H9 (cell line): ENCODE data around the gene FUT8. TPM values are rescaled to one million over a fixed set of nuclear protein-coding genes. Genes with fewer than 3 reads are reported as not detected.

ENCODE experiments used
- DNase-seq: peaks from one replicate; pipeline ENCODE4 v3.0.0-alpha.2; 2017
- H2AFZ ChIP-seq: one replicate; pipeline ENCODE4 v1.6.1; 2013; ENCODE audit warnings: mild to moderate bottlenecking, low read length, control low read depth, moderate library complexity
- H2AK5ac ChIP-seq: 2 replicates; pipeline ENCODE4 v1.6.1; 2013; ENCODE audit warnings: low read length, control low read depth, mixed read lengths; ENCODE audit not compliant: insufficient read length
- H2BK120ac ChIP-seq: one replicate; pipeline ENCODE4 v1.6.1; 2013; ENCODE audit warnings: low read depth, mild to moderate bottlenecking, low read length, control low read depth, inconsistent platforms; ENCODE audit not compliant: poor library complexity, severe bottlenecking
- H2BK12ac ChIP-seq: 2 replicates; pipeline ENCODE4 v1.6.1; 2013; ENCODE audit warnings: low read length, control low read depth, mixed read lengths, low read depth; ENCODE audit not compliant: insufficient read length
- H2BK15ac ChIP-seq: 2 replicates; pipeline ENCODE4 v1.6.1; 2013; ENCODE audit warnings: low read depth, low read length, control low read depth
- H2BK20ac ChIP-seq: one replicate; pipeline ENCODE4 v1.6.1; 2013; ENCODE audit warnings: low read depth, mild to moderate bottlenecking, low read length, control low read depth, inconsistent platforms; ENCODE audit not compliant: poor library complexity, severe bottlenecking
- H2BK5ac ChIP-seq: 2 replicates; pipeline ENCODE4 v1.6.1; 2013; ENCODE audit warnings: low read length, control low read depth, mixed read lengths; ENCODE audit not compliant: insufficient read length
- H3K14ac ChIP-seq: 2 replicates; pipeline ENCODE4 v1.6.1; 2013; ENCODE audit warnings: low read length, control low read depth; ENCODE audit not compliant: insufficient read depth
- H3K18ac ChIP-seq: 2 replicates; pipeline ENCODE4 v1.6.1; 2013; ENCODE audit warnings: low read depth, mild to moderate bottlenecking, mixed read lengths, low read length, control low read depth; ENCODE audit not compliant: insufficient read length
- H3K23ac ChIP-seq: 2 replicates; pipeline ENCODE4 v1.6.1; 2013; ENCODE audit warnings: low read length, control low read depth, mixed read lengths, low read depth; ENCODE audit not compliant: insufficient read length
- H3K23me2 ChIP-seq: 2 replicates; pipeline ENCODE4 v1.6.1; 2013; ENCODE audit warnings: low read depth, mild to moderate bottlenecking, mixed read lengths, low read length, control low read depth; ENCODE audit not compliant: insufficient read length, poor library complexity, severe bottlenecking
- H3K27ac ChIP-seq: 2 replicates; pipeline ENCODE4 v1.5.1; 2013; ENCODE audit warnings: low read length, control low read depth, mixed read lengths, low read depth; ENCODE audit not compliant: insufficient read length
- H3K27me3 ChIP-seq: 2 replicates; pipeline ENCODE4 v1.6.1; 2013; ENCODE audit warnings: low read length, control low read depth, inconsistent platforms; ENCODE audit not compliant: insufficient read depth
- H3K4ac ChIP-seq: 2 replicates; pipeline ENCODE4 v1.6.1; 2013; ENCODE audit warnings: low read depth, mild to moderate bottlenecking, control low read depth, inconsistent platforms, low read length, moderate library complexity
- H3K4me1 ChIP-seq: 2 replicates; pipeline ENCODE4 v1.6.1; 2013; ENCODE audit warnings: low read length, control low read depth, inconsistent platforms; ENCODE audit not compliant: insufficient read depth
- H3K4me2 ChIP-seq: 2 replicates; pipeline ENCODE4 v1.6.1; 2013; ENCODE audit warnings: low read length, control low read depth, mixed read lengths; ENCODE audit not compliant: insufficient read length, insufficient read depth
- H3K56ac ChIP-seq: 2 replicates; pipeline ENCODE4 v1.6.1; 2013; ENCODE audit warnings: low read depth, mild to moderate bottlenecking, mixed read lengths, low read length, control low read depth; ENCODE audit not compliant: insufficient read length
- H3K79me1 ChIP-seq: 2 replicates; pipeline ENCODE4 v1.6.1; 2013; ENCODE audit warnings: low read depth, mild to moderate bottlenecking, moderate library complexity, low read length, control low read depth, inconsistent platforms; ENCODE audit not compliant: insufficient read depth, poor library complexity, severe bottlenecking
- H3K79me2 ChIP-seq: 2 replicates; pipeline ENCODE4 v1.6.1; 2013; ENCODE audit warnings: low read length, control low read depth, inconsistent platforms; ENCODE audit not compliant: insufficient read depth
- H3K9ac ChIP-seq: 2 replicates; pipeline ENCODE4 v1.6.1; 2013; ENCODE audit warnings: low read length, control low read depth, mixed read lengths; ENCODE audit not compliant: insufficient read length; ENCODE audit errors: extremely low read depth
- H3K9me3 ChIP-seq: one replicate; pipeline ENCODE4 v1.6.1; 2013; ENCODE audit warnings: low read depth, low read length, inconsistent platforms; ENCODE audit not compliant: control insufficient read depth
- H3T11ph ChIP-seq: one replicate; pipeline ENCODE4 v1.6.1; 2013; ENCODE audit warnings: mild to moderate bottlenecking, low read length, control low read depth, inconsistent platforms
- H4K20me1 ChIP-seq: one replicate; pipeline ENCODE4 v1.6.1; 2013; ENCODE audit not compliant: control insufficient read depth, insufficient read length, insufficient read depth
- H4K5ac ChIP-seq: 2 replicates; pipeline ENCODE4 v1.6.1; 2013; ENCODE audit warnings: low read depth, mild to moderate bottlenecking, mixed read lengths, low read length, control low read depth; ENCODE audit not compliant: insufficient read length
- H4K8ac ChIP-seq: replicated peaks from 2 replicates; pipeline ENCODE4 v1.6.1; 2013; ENCODE audit warnings: low read length, control low read depth, mixed read lengths, low read depth; ENCODE audit not compliant: insufficient read length
- H4K91ac ChIP-seq: 2 replicates; pipeline ENCODE4 v1.6.1; 2013; ENCODE audit warnings: low read depth, mild to moderate bottlenecking, moderate library complexity, mixed read lengths, low read length, control low read depth; ENCODE audit not compliant: insufficient read length
- H3K27ac Mint-ChIP-seq, 3 experiments: 2 replicates in 2 of 3; 3 replicates in 1 of 3; pipeline ENCODE4 v1.8.0; 2020 to 2021; ENCODE audit warnings: mixed read lengths in 3 of 3, mild to moderate bottlenecking in 1 of 3, moderate library complexity in 1 of 3
- H3K27me3 Mint-ChIP-seq: 2 replicates; pipeline ENCODE4 v1.8.0; 2021; ENCODE audit warnings: low read depth, mild to moderate bottlenecking, moderate library complexity, mixed read lengths
- H3K36me3 Mint-ChIP-seq, 3 experiments: 2 replicates in 2 of 3; 3 replicates in 1 of 3; pipeline ENCODE4 v1.8.0; 2020 to 2021; ENCODE audit warnings: low read depth in 3 of 3, mixed read lengths in 3 of 3; ENCODE audit not compliant: insufficient read depth in 1 of 3
- H3K4me1 Mint-ChIP-seq, 2 experiments: 2 replicates each; pipeline ENCODE4 v1.8.0; 2020; ENCODE audit warnings: mixed read lengths in 2 of 2
- H3K4me3 Mint-ChIP-seq, 2 experiments: 2 replicates in 1 of 2; 3 replicates in 1 of 2; pipeline ENCODE4 v1.8.0; 2020 to 2021; ENCODE audit warnings: mild to moderate bottlenecking in 2 of 2, mixed read lengths in 2 of 2, moderate library complexity in 1 of 2
- H3K9me3 Mint-ChIP-seq, 2 experiments: 2 replicates in 1 of 2; 3 replicates in 1 of 2; pipeline ENCODE4 v1.8.0; 2020; ENCODE audit warnings: mild to moderate bottlenecking in 2 of 2, mixed read lengths in 2 of 2, moderate library complexity in 1 of 2
- whole genome bisulfite sequencing: extraction: QIAGEN DNeasy Blood & Tissue Kit; methylation state at CpG from one replicate; pipeline ENCODE4 v1.1.7; 2013; ENCODE audit warnings: missing lambda C conversion rate, low lambda C conversion rate, mixed read lengths; ENCODE audit not compliant: insufficient read length; ENCODE audit errors: extremely low coverage; 5-methylcytosine and 5-hydroxymethylcytosine counted together
- total RNA-seq: library from RNA; stranded (reverse); gene quantifications from 2 replicates; pipeline ENCODE4 v1.2.1, GENCODE V29; 2021
- TF ChIP-seq, protein P1 (sequence below): fragments of 200-600 bp; sonication (generic); conservative IDR thresholded peaks from 3 replicates; pipeline ENCODE4 v1.8.0; 2021; ENCODE audit warnings: antibody characterized with exemption, mild to moderate bottlenecking

The FUT8 gene
- total RNA-seq, 1 experiment from 2014 or later, result 44.3 TPM

GRCh38 chr14:65780566-65780965 lies 368.0 kb downstream of the FUT8 start:
- Histone ChIP-seq H3K23me2 (no peaks in the 10 kb centered on the region), H3K27ac (no peak overlapping the region)
- H3K27me3 Mint-ChIP-seq, result peaks cover 2% of the 10 kb centered on the region; the same call in 1 of the 2 replicates

More at GRCh38 chr14:65780566-65780965, 368.0 kb downstream of the FUT8 start:
- Histone ChIP-seq H3K4me2 (no peak overlapping the region), H2BK120ac (no peak overlapping the region), H2AFZ (no peak overlapping the region), H3K4me1 (no peaks in the 10 kb centered on the region), H2AK5ac (no peak overlapping the region), H3K4ac (no peak overlapping the region), H3K9ac (no peak overlapping the region), H4K5ac (no peak overlapping the region), H3K23ac (no peak overlapping the region), H3K18ac (no peak overlapping the region), H2BK12ac (no peak overlapping the region), H4K20me1 (no peaks in the 10 kb centered on the region), H3T11ph (no peak overlapping the region), H4K8ac (no peak overlapping the region), H3K56ac (no peak overlapping the region), H4K91ac (no peak overlapping the region), H3K79me2 (no peaks in the 10 kb centered on the region), H3K14ac (no peak overlapping the region), H2BK5ac (no peak overlapping the region), H2BK15ac (no peak overlapping the region), H3K79me1 (no peaks in the 10 kb centered on the region), H3K27me3 (no peaks in the 10 kb centered on the region), H3K9me3 (no peaks in the 10 kb centered on the region), H2BK20ac (no peak overlapping the region)
- Mint-ChIP-seq H3K9me3 (no peaks in the 10 kb centered on the region), H3K4me3 (no peak overlapping the region), H3K36me3 (no peaks in the 10 kb centered on the region), H3K4me1 (peaks cover 2 to 5% of the 10 kb centered on the region in 2 experiments; a peak in 3 of 4 replicates), H3K27ac (peak overlapping the region in 1 of 3 experiments; percentile 66; a peak in 1 of 7 replicates)
- WGBS, result no CpG with 5 or more reads among the region's 2 CpGs
- DNase-seq, result no peak
- TF ChIP-seq, protein P1, sequence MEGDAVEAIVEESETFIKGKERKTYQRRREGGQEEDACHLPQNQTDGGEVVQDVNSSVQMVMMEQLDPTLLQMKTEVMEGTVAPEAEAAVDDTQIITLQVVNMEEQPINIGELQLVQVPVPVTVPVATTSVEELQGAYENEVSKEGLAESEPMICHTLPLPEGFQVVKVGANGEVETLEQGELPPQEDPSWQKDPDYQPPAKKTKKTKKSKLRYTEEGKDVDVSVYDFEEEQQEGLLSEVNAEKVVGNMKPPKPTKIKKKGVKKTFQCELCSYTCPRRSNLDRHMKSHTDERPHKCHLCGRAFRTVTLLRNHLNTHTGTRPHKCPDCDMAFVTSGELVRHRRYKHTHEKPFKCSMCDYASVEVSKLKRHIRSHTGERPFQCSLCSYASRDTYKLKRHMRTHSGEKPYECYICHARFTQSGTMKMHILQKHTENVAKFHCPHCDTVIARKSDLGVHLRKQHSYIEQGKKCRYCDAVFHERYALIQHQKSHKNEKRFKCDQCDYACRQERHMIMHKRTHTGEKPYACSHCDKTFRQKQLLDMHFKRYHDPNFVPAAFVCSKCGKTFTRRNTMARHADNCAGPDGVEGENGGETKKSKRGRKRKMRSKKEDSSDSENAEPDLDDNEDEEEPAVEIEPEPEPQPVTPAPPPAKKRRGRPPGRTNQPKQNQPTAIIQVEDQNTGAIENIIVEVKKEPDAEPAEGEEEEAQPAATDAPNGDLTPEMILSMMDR, result no peak
